Activated CD8-positive, alpha-beta T cell treated with anti-CD3 and anti-CD28 coated beads, Interleukin-2, amount 10 ng/mL, durations not matched to agents 7 days and 5 days (primary cell): ENCODE results near the gene CORO1A. TPM values are rescaled to one million over a fixed set of nuclear protein-coding genes. Genes with fewer than 3 reads are reported as not detected.

Source experiments
- ATAC-seq: fragments of 150-1000 bp; cut with Tn5 transposase; one replicate; pipeline ENCODE4 v1.10.0; 2021; ENCODE audit warnings: moderate library complexity
- CTCF ChIA-PET: fragments of 350-600 bp; sonication (Branson Sonifier 250); formaldehyde crosslinking; loops from one replicate; lab custom pipeline; 2021; ENCODE audit warnings: antibody characterized with exemption; lab: Charles Lee
- POLR2A ChIA-PET: fragments of 350-600 bp; sonication (Branson Sonifier 250); formaldehyde crosslinking; loops from one replicate; lab custom pipeline; 2021; ENCODE audit warnings: antibody characterized with exemption; lab: Charles Lee
- DNase-seq: peaks from one replicate; pipeline ENCODE4 v3.0.0-alpha.2; 2020
- H3K27ac Mint-ChIP-seq: one replicate; pipeline ENCODE4 v1.8.0; 2021; ENCODE audit warnings: mild to moderate bottlenecking, mixed read lengths
- H3K27me3 Mint-ChIP-seq: one replicate; pipeline ENCODE4 v1.8.0; 2021; ENCODE audit warnings: low read depth, mixed read lengths
- H3K36me3 Mint-ChIP-seq: one replicate; pipeline ENCODE4 v1.8.0; 2021; ENCODE audit warnings: low read depth, mixed read lengths
- H3K4me1 Mint-ChIP-seq: one replicate; pipeline ENCODE4 v1.8.0; 2021; ENCODE audit warnings: low read depth, mixed read lengths
- H3K4me3 Mint-ChIP-seq: one replicate; pipeline ENCODE4 v1.8.0; 2021; ENCODE audit warnings: mild to moderate bottlenecking, mixed read lengths
- H3K9me3 Mint-ChIP-seq: one replicate; pipeline ENCODE4 v1.8.0; 2022; ENCODE audit warnings: mixed read lengths; ENCODE audit not compliant: insufficient read depth
- total RNA-seq, 2 experiments: library from RNA; stranded (reverse); gene quantifications; one replicate each; pipeline ENCODE4 v1.2.3, GENCODE V29; 2021

The CORO1A gene
- 1,000 to 10,000 TPM; 1,875 to 1,983 TPM for total RNA-seq

GRCh38 chr16:30183233-30184095, at the start of gene CORO1A:
Gene CORO1A (plus strand): TSS chr16:30183602. CDS start chr16:30185210, 1,608 bp downstream.
- POLR2A ChIA-PET = interaction anchor here (0.6 to 5.0 kb wide), 27 partner anchors 8 to 551 kb away, joined by 3 to 102 read pairs (median 5); partner anchors contain the start of genes ALDOA, GDPD3, MAPK3 and SEPTIN1

DNA sequence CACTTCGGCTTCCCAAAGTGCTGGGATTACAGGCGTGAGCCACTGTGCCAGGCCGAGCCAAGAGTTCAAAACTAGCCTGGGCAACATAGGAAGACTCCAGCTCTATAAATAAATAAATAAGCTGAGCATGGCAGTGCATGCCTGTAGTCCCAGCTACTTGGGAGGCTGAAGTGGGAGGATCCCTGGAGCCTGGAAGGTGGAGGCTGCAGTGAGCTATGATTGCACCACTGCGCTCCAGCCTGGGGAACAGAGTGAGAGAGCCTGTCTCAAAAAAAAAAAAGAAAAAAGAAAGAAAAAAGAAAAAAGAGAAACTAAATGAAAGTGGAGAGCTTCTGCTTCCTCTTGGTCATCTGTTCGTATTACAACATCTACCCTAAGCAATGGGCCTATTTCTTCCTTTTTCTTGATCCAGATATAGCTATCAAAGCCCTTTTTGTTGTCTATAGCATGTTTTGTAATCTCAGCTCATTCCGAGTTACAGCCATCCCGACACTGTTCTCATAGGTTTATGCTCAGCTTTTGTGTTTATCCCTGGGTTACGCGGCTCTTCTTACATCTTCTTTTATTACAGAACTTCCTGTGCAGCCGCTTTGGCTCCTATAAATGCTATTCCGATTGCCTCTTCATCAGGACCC, 46.3 kb upstream of the CORO1A start:
- H3K4me1 Mint-ChIP-seq = peaks cover 15% of the 10 kb centered on the region
- H3K36me3 Mint-ChIP-seq = peaks cover 5% of the 10 kb centered on the region
- H3K27ac Mint-ChIP-seq = no peak overlapping the region
- H3K9me3 Mint-ChIP-seq = peaks cover 9% of the 10 kb centered on the region
- ChIA-PET POLR2A (no interaction called here), CTCF (no interaction called here)
- H3K27me3 Mint-ChIP-seq = no peaks in the 10 kb centered on the region
- ATAC-seq (no peak), DNase-seq (no peak)
- no peak overlapping the region for H3K4me3 Mint-ChIP-seq

More at GRCh38 chr16:30183233-30184095, at the start of gene CORO1A:
- ATAC-seq (peak; percentile 51), DNase-seq (peak; percentile 92)
- Mint-ChIP-seq H3K4me3 (peak within 1 kb of the TSS; percentile 98), H3K9me3 (no peaks in the 10 kb centered on the region), H3K27ac (peak within 1 kb of the TSS; percentile 99), H3K4me1 (peaks cover 30% of the 10 kb centered on the region), H3K36me3 (peaks cover 47% of the 10 kb centered on the region), H3K27me3 (no peaks in the 10 kb centered on the region)
- CTCF ChIA-PET = interaction anchor here (1.0 to 5.2 kb wide), 7 partner anchors 11 to 130 kb away, joined by 3 to 54 read pairs (median 4); partner anchors contain the start of gene TBX6

GRCh38 chr16:30137897-30138296, 45.5 kb upstream of the CORO1A start:
- Mint-ChIP-seq H3K36me3 (peaks cover 2% of the 10 kb centered on the region), H3K4me1 (peaks cover 17% of the 10 kb centered on the region), H3K9me3 (peaks cover 8% of the 10 kb centered on the region), H3K27me3 (no peaks in the 10 kb centered on the region), H3K27ac (no peak overlapping the region), H3K4me3 (no peak overlapping the region)
- DNase-seq (no peak), ATAC-seq (no peak)
- ChIA-PET CTCF (no interaction called here), POLR2A (no interaction called here)

DNA sequence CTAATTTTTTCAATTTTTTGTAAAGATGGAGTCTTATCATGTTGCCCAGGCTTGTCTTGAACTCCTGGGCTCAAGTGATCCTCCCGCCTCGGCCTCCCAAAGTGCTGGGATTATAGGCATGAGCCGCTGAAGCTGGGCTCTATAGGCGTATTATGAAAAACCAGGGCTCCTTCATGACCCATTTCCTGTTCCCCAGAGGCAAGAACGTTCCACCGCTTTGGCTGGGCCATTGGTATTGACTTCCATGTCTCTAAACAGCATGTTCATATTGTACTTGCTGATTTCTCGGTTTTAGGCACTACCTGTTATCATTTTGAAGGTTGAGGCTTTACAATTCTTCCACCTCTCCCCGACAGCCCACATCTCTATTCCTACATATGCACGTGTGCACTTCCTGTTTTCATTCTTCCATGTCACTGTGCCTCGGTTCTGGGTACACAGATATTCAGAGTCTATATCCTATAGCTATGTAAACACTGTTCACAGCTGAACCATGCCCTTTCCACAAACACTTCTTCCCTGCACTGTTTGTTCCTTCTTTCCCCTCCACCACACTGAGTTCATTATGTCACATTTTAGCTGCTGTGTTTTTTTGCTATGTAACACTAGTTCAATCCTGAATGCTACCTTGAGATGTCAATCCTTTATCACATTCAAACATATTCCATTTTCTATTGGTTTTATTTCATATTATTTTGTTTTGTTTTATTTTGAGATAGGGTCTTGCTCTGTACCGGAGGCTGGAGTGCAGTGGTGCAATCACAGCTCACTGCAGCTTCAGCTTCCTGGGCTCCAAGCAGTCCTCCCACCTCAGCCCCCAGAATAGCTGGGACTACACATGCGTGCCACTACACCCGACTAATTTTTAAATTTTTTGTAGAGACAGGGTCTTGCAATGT, 43.6 kb upstream of the CORO1A start:
- ChIA-PET POLR2A (interaction anchor here (1.0 to 1.7 kb wide), 4 partner anchors 44 to 48 kb away, joined by 3 to 9 read pairs (median 6); partner anchors contain the start of genes CORO1A and TBX6), CTCF (interaction anchor here (0.7 to 1.4 kb wide), 3 partner anchors 12 to 48 kb away, joined by 3 to 5 read pairs (median 4); partner anchors contain the start of gene TBX6)
- DNase-seq (no peak), ATAC-seq (no peak)
- peaks cover 24% of the 10 kb centered on the region for H3K4me1 Mint-ChIP-seq
- H3K27me3 Mint-ChIP-seq = no peaks in the 10 kb centered on the region
- H3K27ac Mint-ChIP-seq = peak overlapping the region; percentile 77
- H3K4me3 Mint-ChIP-seq = no peak overlapping the region
- no peaks in the 10 kb centered on the region for H3K9me3 Mint-ChIP-seq
- no peaks in the 10 kb centered on the region for H3K36me3 Mint-ChIP-seq

DNA sequence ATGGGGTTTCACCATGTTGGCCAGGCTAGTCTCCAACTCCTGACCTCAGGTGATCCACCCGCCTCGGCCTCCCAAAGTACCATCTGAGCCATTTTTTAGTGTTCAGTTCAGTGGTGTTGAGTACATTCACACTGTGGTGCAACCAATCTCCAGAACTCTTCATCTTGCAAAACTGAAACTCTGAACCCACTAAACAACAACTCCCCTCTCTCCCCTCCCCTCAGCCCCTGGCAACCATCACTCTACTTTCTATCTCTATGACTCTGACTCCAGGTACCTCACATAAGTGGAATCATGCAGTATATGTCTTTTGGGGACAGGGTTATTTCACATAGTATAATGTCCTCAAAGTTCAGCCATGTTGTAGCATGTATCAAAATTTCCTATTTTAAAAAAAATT, 41.7 kb upstream of the CORO1A start:
- no peak for ATAC-seq
- no peaks in the 10 kb centered on the region for H3K9me3 Mint-ChIP-seq
- DNase-seq = no peak
- CTCF ChIA-PET = interaction anchor here (2.6 kb wide), 1 partner anchor 45 kb away, joined by 19 read pairs; no protein-coding TSS in a partner anchor
- POLR2A ChIA-PET = interaction anchor here (2.2 kb wide), 1 partner anchor 43 kb away, joined by 30 read pairs; the partner anchor contains the start of gene CORO1A
- no peaks in the 10 kb centered on the region for H3K27me3 Mint-ChIP-seq
- no peak overlapping the region for H3K4me3 Mint-ChIP-seq
- H3K4me1 Mint-ChIP-seq = peaks cover 24% of the 10 kb centered on the region
- H3K27ac Mint-ChIP-seq = no peak overlapping the region
- no peaks in the 10 kb centered on the region for H3K36me3 Mint-ChIP-seq

GRCh38 chr16:30142672-30143346, 40.6 kb upstream of the CORO1A start:
- Mint-ChIP-seq H3K9me3 (no peaks in the 10 kb centered on the region), H3K4me3 (peak overlapping the region; percentile 6), H3K27ac (peak overlapping the region; percentile 27), H3K27me3 (no peaks in the 10 kb centered on the region), H3K36me3 (no peaks in the 10 kb centered on the region), H3K4me1 (peaks cover 24% of the 10 kb centered on the region)
- DNase-seq = peak; percentile 49
- ChIA-PET CTCF (interaction anchor here (0.6 to 2.6 kb wide), 19 partner anchors 9 to 486 kb away, joined by 3 to 19 read pairs (median 5); partner anchors contain the start of genes ALDOA, CORO1A, DCTPP1 and GDPD3), POLR2A (interaction anchor here (0.6 to 2.2 kb wide), 2 partner anchors 42 to 68 kb away, joined by 4 to 30 read pairs; partner anchors contain the start of gene CORO1A)
- peak; percentile 83 for ATAC-seq

- peak; percentile 23 for ATAC-seq
- peak overlapping the region; percentile 6 for H3K4me3 Mint-ChIP-seq
Measured at GRCh38 chr16:30143347-30143702, 40.1 kb upstream of the CORO1A start.

GRCh38 chr16:30144017-30144416, 39.4 kb upstream of the CORO1A start:
- no peak for ATAC-seq
- Mint-ChIP-seq H3K4me3 (no peak overlapping the region), H3K9me3 (peaks cover 7% of the 10 kb centered on the region), H3K27ac (no peak overlapping the region), H3K27me3 (no peaks in the 10 kb centered on the region), H3K36me3 (no peaks in the 10 kb centered on the region), H3K4me1 (peaks cover 24% of the 10 kb centered on the region)
- CTCF ChIA-PET = interaction anchor here (2.6 kb wide), 1 partner anchor 42 kb away, joined by 19 read pairs; no protein-coding TSS in a partner anchor
- DNase-seq = no peak
- POLR2A ChIA-PET = no interaction called here

More at GRCh38 chr16:30143347-30143702, 40.1 kb upstream of the CORO1A start:
- H3K4me1 Mint-ChIP-seq = peaks cover 24% of the 10 kb centered on the region
- no peak for DNase-seq
- peak overlapping the region; percentile 27 for H3K27ac Mint-ChIP-seq
- no peaks in the 10 kb centered on the region for H3K36me3 Mint-ChIP-seq
- ChIA-PET POLR2A (interaction anchor here (2.2 kb wide), 1 partner anchor 41 kb away, joined by 30 read pairs; the partner anchor contains the start of gene CORO1A), CTCF (interaction anchor here (0.6 to 2.6 kb wide), 18 partner anchors 13 to 485 kb away, joined by 3 to 19 read pairs (median 6); partner anchors contain the start of genes ALDOA, CORO1A, DCTPP1 and GDPD3)
- H3K27me3 Mint-ChIP-seq = no peaks in the 10 kb centered on the region
- no peaks in the 10 kb centered on the region for H3K9me3 Mint-ChIP-seq

DNA sequence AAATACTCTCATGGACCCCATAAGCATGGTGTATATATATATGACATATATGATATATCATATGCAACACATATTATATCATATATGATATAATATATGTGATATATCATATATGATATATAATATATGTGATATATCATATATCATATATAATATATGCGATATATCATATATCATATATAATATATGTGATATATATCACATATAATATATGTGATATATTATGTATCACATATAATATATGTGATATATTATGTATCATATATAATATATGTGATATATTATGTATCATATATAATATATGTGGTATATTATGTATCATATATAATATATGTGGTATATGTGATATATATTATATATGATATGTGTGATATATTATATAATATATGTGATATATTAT, 38.5 kb upstream of the CORO1A start:
- Mint-ChIP-seq H3K27ac (no peak overlapping the region), H3K4me3 (no peak overlapping the region), H3K36me3 (peaks cover 4% of the 10 kb centered on the region), H3K4me1 (peaks cover 17% of the 10 kb centered on the region), H3K9me3 (peaks cover 14% of the 10 kb centered on the region), H3K27me3 (no peaks in the 10 kb centered on the region)
- DNase-seq (no peak), ATAC-seq (no peak)
- ChIA-PET POLR2A (no interaction called here), CTCF (no interaction called here)

DNA sequence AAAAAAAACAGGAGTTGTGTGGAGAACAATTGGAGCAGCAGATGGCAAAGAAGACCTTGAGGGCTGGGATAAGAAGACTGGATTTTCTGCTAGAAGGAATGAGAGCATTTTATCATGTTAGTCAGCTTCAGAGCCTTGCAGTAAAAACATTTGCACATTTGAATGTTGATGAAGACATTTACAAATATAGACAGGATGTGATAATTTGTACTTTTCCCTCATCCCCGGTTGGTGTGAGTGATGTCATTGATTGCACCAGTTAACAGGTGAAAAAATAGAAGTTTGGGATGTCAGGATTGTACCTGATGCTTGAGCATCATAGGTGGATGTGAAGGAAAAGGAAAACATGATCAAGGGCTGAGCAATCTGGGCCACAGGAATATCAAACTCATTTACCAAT, 37.7 kb upstream of the CORO1A start:
- Mint-ChIP-seq H3K27me3 (no peaks in the 10 kb centered on the region), H3K4me1 (peaks cover 15% of the 10 kb centered on the region), H3K4me3 (no peak overlapping the region), H3K9me3 (peaks cover 14% of the 10 kb centered on the region), H3K27ac (no peak overlapping the region), H3K36me3 (peaks cover 6% of the 10 kb centered on the region)
- DNase-seq (no peak), ATAC-seq (no peak)
- ChIA-PET CTCF (no interaction called here), POLR2A (interaction anchor here (1.0 kb wide), 1 partner anchor 38 kb away, joined by 4 read pairs; the partner anchor contains the start of gene CORO1A)
